Heart right ventricle (tissue), 16 donors: Measurements from ENCODE around the gene THAP12. TPM values are rescaled to one million over a fixed set of nuclear protein-coding genes. Genes with fewer than 3 reads are reported as not detected.
A peak's percentile ranks its signal among the peaks of the same experiment; 100 is the strongest.

Experiments used
- ATAC-seq, 8 donors: fragments of 200-7000 bp; cut with Tn5 transposase; one replicate each; pipeline ENCODE4 v1.9.1; 2020; ENCODE audit warnings: mild to moderate bottlenecking in 8 of 8, moderate library complexity in 8 of 8, moderate number of reproducible peaks in 1 of 8
- DNase-seq, 2 donors: peaks; one replicate each; pipeline ENCODE4 v3.0.0-alpha.2; 2020
- H3K27ac ChIP-seq, 10 donors: fragments of 200-600 bp; sonication (generic) in 2 of 10; one replicate each; pipeline versions ENCODE4 v1.5.0 to v1.8.0; 2020 to 2022; ENCODE audit warnings: mild to moderate bottlenecking in 3 of 10
- H3K27me3 ChIP-seq, 7 donors: fragments of 200-600 bp; one replicate each; pipeline ENCODE4 v1.8.0; 2021 to 2022; ENCODE audit warnings: mild to moderate bottlenecking in 2 of 7
- H3K36me3 ChIP-seq, 9 donors: fragments of 200-600 bp; sonication (generic) in 1 of 9; one replicate each; pipeline versions ENCODE4 v1.5.0 to v1.8.0; 2020 to 2022; ENCODE audit warnings: mild to moderate bottlenecking in 2 of 9
- H3K4me1 ChIP-seq, 9 donors: fragments of 200-600 bp; sonication (generic) in 1 of 9; one replicate each; pipeline versions ENCODE4 v1.5.0 to v1.8.0; 2020 to 2022; ENCODE audit warnings: mild to moderate bottlenecking in 4 of 9
- H3K4me3 ChIP-seq, 10 donors: fragments of 200-600 bp; sonication (generic) in 2 of 10; one replicate each; pipeline versions ENCODE4 v1.5.0 to v1.8.0; 2020 to 2022; ENCODE audit warnings: mild to moderate bottlenecking in 7 of 10, moderate library complexity in 2 of 10
- H3K9me3 ChIP-seq, 11 donors: fragments of 200-600 bp in 10 of 11; sonication (generic) in 2 of 11; one replicate each; pipeline versions ENCODE4 v1.5.0 to v1.8.0; 2013 to 2022; ENCODE audit warnings: mild to moderate bottlenecking in 2 of 11, control low read depth in 1 of 11, moderate library complexity in 1 of 11
- WGBS, 2 donors: extraction: QIAGEN DNeasy Blood & Tissue Kit; methylation state at CpG; one replicate each; pipeline ENCODE4 v1.1.7; 2013; ENCODE audit warnings: inconsistent platforms in 1 of 2; 5-methylcytosine and 5-hydroxymethylcytosine counted together
- intact Hi-C, 10 donors: fragments of 100-400 bp; cut with DNase I; formaldehyde crosslinking; loops; one replicate each; pipeline versions ENCODE4 v1.11.1 to v1.14.2; 2022
- polyA plus RNA-seq, 2 donors: library from polyadenylated mRNA; stranded (reverse); fragments of 200-250 nt; gene quantifications; one replicate each; pipeline ENCODE4 v1.2.3, GENCODE V29; 2013
- total RNA-seq, 10 donors: library from RNA; stranded (reverse); fragmentation: NEBNext Ultra II Directional in 3 of 10; extraction: Animal tissue kit (Norgen Biotek cat#: 25700) in 3 of 10; gene quantifications; one replicate each; pipeline versions ENCODE4 v1.2.1 to v1.2.4, GENCODE V29; 2021 to 2023
- TF ChIP-seq, protein P1 (sequence below), 9 donors: fragments of 200-600 bp; sonication (generic) in 2 of 9; IDR thresholded peaks; one replicate each; pipeline versions ENCODE4 v1.5.0 to v1.8.0; 2021 to 2022; ENCODE audit warnings: antibody characterized with exemption in 9 of 9, mild to moderate bottlenecking in 5 of 9, moderate library complexity in 1 of 9
- donor health status: Arrhythmogenic right ventricular cardiomyopathy.
- donor health status: ischemic (EF 13 %, LVEDD 7.1; RV severe dilation, severe dysfunction).
- donor health status: healthy with polysubstance abuse.
- donor health status: DM: no; HTN: yes; CAD: no.
- donor health status: DM: no; HTN: no; CAD: no.
- donor health status: ischemic (EF 25% LVEDD 6.9; RV normal size, moderate dysfunction).
- donor health status: ischemic (EF 25% LVEDD 5.7; RV mildly dilated, moderate dysfunction).
- donor health status: healthy.
- donor health status: DM: yes; HTN: yes; CAD: no.
- donor health status: Ischemic cardiomyopathy.
- donor health status: ischemic (EF 35%, LVEDD 5.7; RV mildly dilated, moderate dysfunction).
- donor health status: nonischemic (EF 11% LVEDD 7.7; RV severe dilation, severe dysfunction).
- donor health status: DM: yes; HTN: yes; CAD: no.
- donor health status: PGD.
- donor health status: ischemic (EF 29% LVEDD 5.4; RV normal size, mild dysfunction).
- donor health status: nonischemic (EF 23%, LVEDD 6.1; RV moderate dilation, normal function).

THAP12 gene
- total and polyA plus RNA-seq, 12 donors, result 11.2 to 25.8 (median 22.1) TPM

- H3K4me3 ChIP-seq, result peak overlapping the region; percentile 67 to 99 (median 94)
- ATAC-seq (peak in 2 of 8 donors; percentile 1 to 12), DNase-seq (peak in 1 of 2 donors; percentile 9)
- peaks cover 2 to 56% (median 39%) of the 10 kb centered on the region in 9 donors for H3K4me1 ChIP-seq
- no peaks in the 10 kb centered on the region for H3K27me3 ChIP-seq
- no peaks in the 10 kb centered on the region for H3K9me3 ChIP-seq
- TF ChIP-seq, protein P1, sequence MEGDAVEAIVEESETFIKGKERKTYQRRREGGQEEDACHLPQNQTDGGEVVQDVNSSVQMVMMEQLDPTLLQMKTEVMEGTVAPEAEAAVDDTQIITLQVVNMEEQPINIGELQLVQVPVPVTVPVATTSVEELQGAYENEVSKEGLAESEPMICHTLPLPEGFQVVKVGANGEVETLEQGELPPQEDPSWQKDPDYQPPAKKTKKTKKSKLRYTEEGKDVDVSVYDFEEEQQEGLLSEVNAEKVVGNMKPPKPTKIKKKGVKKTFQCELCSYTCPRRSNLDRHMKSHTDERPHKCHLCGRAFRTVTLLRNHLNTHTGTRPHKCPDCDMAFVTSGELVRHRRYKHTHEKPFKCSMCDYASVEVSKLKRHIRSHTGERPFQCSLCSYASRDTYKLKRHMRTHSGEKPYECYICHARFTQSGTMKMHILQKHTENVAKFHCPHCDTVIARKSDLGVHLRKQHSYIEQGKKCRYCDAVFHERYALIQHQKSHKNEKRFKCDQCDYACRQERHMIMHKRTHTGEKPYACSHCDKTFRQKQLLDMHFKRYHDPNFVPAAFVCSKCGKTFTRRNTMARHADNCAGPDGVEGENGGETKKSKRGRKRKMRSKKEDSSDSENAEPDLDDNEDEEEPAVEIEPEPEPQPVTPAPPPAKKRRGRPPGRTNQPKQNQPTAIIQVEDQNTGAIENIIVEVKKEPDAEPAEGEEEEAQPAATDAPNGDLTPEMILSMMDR (IDR thresholded peaks at IDR 0.05), result no peak
- H3K36me3 ChIP-seq, result no peaks in the 10 kb centered on the region
- 0 to 1% methylated on average over 52 to 80 of the region's 85 CpGs for WGBS, 2 donors
- intact Hi-C loops, result loop anchor here in 7 of 10 donors (2.0 to 10.0 kb wide), 4 partner anchors 62 to 173 kb away; partner anchors contain the start of genes EMSY (in 3 of the 7) and WNT11 (in 1 of the 7)
- H3K27ac ChIP-seq, result peak overlapping the region; percentile 42 to 94 (median 91)
Observed at GRCh38 chr11:76380159-76380976, 564 bp downstream of the THAP12 start.

- H3K36me3 ChIP-seq, result no peaks in the 10 kb centered on the region
- TF ChIP-seq, protein P1 (IDR thresholded peaks at IDR 0.05), result no peak
- peaks cover 2 to 62% (median 45%) of the 10 kb centered on the region in 9 donors for H3K4me1 ChIP-seq
- no peak for ATAC-seq
- peak overlapping the region in 7 of 10 donors; percentile 88 to 94 (median 91) for H3K27ac ChIP-seq
- H3K27me3 ChIP-seq, result no peaks in the 10 kb centered on the region
- no peak for DNase-seq
- peak overlapping the region; percentile 67 to 99 (median 94) for H3K4me3 ChIP-seq
- intact Hi-C loops, result loop anchor here in 7 of 10 donors (2.0 to 10.0 kb wide), 4 partner anchors 63 to 172 kb away; partner anchors contain the start of genes EMSY (in 3 of the 7) and WNT11 (in 1 of the 7)
- H3K9me3 ChIP-seq, result no peaks in the 10 kb centered on the region
- WGBS, 2 donors, result 31 to 42% methylated on average over 6 of the region's 6 CpGs
Observed at GRCh38 chr11:76379807-76380158, 1.1 kb downstream of the THAP12 start.

DNA sequence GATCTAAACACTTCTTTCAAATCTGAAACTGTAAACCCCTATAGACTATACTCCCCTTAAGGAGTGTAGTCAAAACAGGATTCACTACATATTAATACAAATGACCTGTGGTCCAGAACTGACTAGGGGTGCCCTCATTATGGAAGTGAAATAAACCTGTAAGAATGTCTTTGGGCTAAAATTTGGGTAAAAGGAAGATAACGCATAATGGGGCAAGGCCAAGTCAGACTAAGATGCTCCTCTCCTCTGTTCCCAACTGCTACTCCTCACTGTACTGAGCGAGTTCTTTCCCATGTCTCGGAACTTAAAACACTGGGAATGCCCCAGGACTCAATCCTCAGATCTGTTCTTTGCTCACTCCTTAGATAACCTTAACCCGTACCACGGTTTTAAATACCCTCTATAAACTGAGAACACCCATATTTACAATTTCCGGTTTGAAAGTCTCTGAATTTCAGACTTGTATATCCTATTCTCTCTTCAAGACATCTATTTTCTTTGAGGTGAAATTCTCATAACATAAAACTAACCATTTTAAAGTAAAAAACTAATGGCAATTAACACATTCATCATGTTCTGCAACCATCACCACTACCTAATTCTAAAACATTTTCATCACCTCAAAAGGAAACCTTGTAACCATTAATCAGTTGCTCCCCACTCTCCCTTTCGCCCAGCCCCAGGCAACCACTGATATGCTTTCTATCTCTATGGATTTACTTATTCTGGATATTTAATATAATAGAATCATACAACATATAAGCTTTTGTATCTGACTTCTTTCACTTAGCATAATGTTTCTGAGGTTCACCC is 4.0 kb downstream of the THAP12 start:
- DNase-seq (no peak), ATAC-seq (no peak)
- TF ChIP-seq, protein P1 (IDR thresholded peaks at IDR 0.05), result no peak
- H3K4me1 ChIP-seq, result peaks cover 2 to 56% (median 37%) of the 10 kb centered on the region in 9 donors
- H3K9me3 ChIP-seq, result no peaks in the 10 kb centered on the region
- intact Hi-C loops, result no loop called here
- H3K4me3 ChIP-seq, result no peak overlapping the region
- H3K27ac ChIP-seq, result no peak overlapping the region
- H3K36me3 ChIP-seq, result no peaks in the 10 kb centered on the region
- WGBS, 2 donors, result 88% methylated on average over 7 of the region's 7 CpGs
- no peaks in the 10 kb centered on the region for H3K27me3 ChIP-seq

DNA sequence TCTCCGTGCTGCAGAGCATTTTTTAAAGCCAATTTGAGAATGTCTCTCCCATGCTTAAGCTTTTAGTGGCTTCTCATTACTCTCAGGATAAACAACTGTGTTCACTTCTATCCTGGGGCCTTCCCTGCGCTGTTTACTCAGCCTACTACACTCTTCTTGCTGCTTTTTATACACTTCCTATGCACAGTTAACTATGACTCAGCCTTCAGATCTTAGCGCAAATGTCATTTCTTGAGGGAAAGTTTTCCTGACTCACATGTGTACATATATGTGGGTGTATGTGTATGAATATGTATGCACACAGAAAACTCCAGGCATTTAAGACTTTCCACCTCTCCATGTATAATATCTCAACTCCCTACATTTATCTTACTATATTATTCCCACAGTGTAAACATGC is 9.8 kb downstream of the THAP12 start:
- 49 to 71% methylated on average over 3 of the region's 3 CpGs for WGBS, 2 donors
- intact Hi-C loops, result no loop called here
- Histone ChIP-seq H3K4me3 (no peak overlapping the region), H3K4me1 (peaks cover 0 to 49% (median 42%) of the 10 kb centered on the region in 9 donors), H3K9me3 (no peaks in the 10 kb centered on the region), H3K36me3 (no peaks in the 10 kb centered on the region), H3K27ac (peak overlapping the region in 1 of 10 donors; percentile 29), H3K27me3 (no peaks in the 10 kb centered on the region)
- peak in 1 of 8 donors; percentile 41 for ATAC-seq
- TF ChIP-seq, protein P1 (IDR thresholded peaks at IDR 0.05), result no peak
- DNase-seq, result no peak
